Calu3 (cell line): ENCODE data around the gene SAMD9L. TPM values are rescaled to one million over a fixed set of nuclear protein-coding genes. Genes with fewer than 3 reads are reported as not detected.

Experiments
- BruUV-seq: library from RNA; stranded (reverse); fragments of 400-500 nt; replicated peaks from 2 replicates; lab custom pipeline; 2021; lab: Mats Ljungman, UMichigan
- CTCF ChIA-PET: fragments of 300-600 bp; sonication (Branson Sonifier 250); formaldehyde crosslinking; loops from one replicate; lab custom pipeline; 2022; ENCODE audit warnings: antibody characterized with exemption; lab: Charles Lee
- DNase-seq: peaks from one replicate; pipeline ENCODE4 v3.0.0; 2022
- H3K27ac Mint-ChIP-seq: one replicate; pipeline ENCODE4 v1.8.0; 2022; ENCODE audit warnings: mixed read lengths; ENCODE audit not compliant: unreplicated experiment
- H3K27me3 Mint-ChIP-seq: one replicate; pipeline ENCODE4 v1.8.0; 2022; ENCODE audit warnings: mixed read lengths; ENCODE audit not compliant: unreplicated experiment
- H3K36me3 Mint-ChIP-seq: one replicate; pipeline ENCODE4 v1.8.0; 2022; ENCODE audit warnings: mild to moderate bottlenecking, moderate library complexity, mixed read lengths; ENCODE audit not compliant: insufficient read depth, unreplicated experiment
- H3K4me1 Mint-ChIP-seq: one replicate; pipeline ENCODE4 v1.8.0; 2022; ENCODE audit warnings: mild to moderate bottlenecking, low read depth, mixed read lengths; ENCODE audit not compliant: unreplicated experiment
- H3K4me3 Mint-ChIP-seq: one replicate; pipeline ENCODE4 v1.8.0; 2022; ENCODE audit warnings: mild to moderate bottlenecking, low read depth, moderate library complexity, mixed read lengths; ENCODE audit not compliant: unreplicated experiment
- H3K9me3 Mint-ChIP-seq: one replicate; pipeline ENCODE4 v1.8.0; 2022; ENCODE audit warnings: low read depth, mixed read lengths; ENCODE audit not compliant: unreplicated experiment
- CTCF ChIP-seq: fragments of 200-600 bp; IDR thresholded peaks from one replicate; pipeline ENCODE4 v1.8.0; 2022; ENCODE audit warnings: antibody characterized with exemption; ENCODE audit not compliant: unreplicated experiment
- intact Hi-C: fragments of 100-400 bp; cut with micrococcal nuclease; formaldehyde crosslinking; loops from one replicate; pipeline ENCODE4 v1.10.0; 2022; ENCODE audit not compliant: unreplicated experiment
- total RNA-seq: library from RNA; stranded (reverse); gene quantifications from 2 replicates; pipeline ENCODE4 v1.2.3, GENCODE V29; 2022

The SAMD9L gene
- total RNA-seq, 1 experiment from 2014 or later, result 25.9 TPM

GRCh38 chr7:93115796-93116195, 32.4 kb downstream of the SAMD9L start:
- peak; percentile 29 for DNase-seq
- Mint-ChIP-seq H3K27ac (peak overlapping the region; percentile 70), H3K27me3 (no peaks in the 10 kb centered on the region), H3K9me3 (peaks cover 9% of the 10 kb centered on the region), H3K4me1 (peaks cover 45% of the 10 kb centered on the region), H3K36me3 (peaks cover 45% of the 10 kb centered on the region), H3K4me3 (peak overlapping the region; percentile 75)
- no TSS peak for BruUV-seq
- intact Hi-C loops, result no loop called here
- TF ChIP-seq CTCF, result no peak
- CTCF ChIA-PET, result no interaction called here

- H3K4me3 Mint-ChIP-seq, result no peak overlapping the region
- no peak for DNase-seq
- CTCF ChIA-PET, result no interaction called here
- H3K4me1 Mint-ChIP-seq, result no peaks in the 10 kb centered on the region
- BruUV-seq, result no TSS peak
- intact Hi-C loops, result no loop called here
- H3K36me3 Mint-ChIP-seq, result peaks cover 37% of the 10 kb centered on the region
- TF ChIP-seq CTCF, result no peak
- H3K27me3 Mint-ChIP-seq, result no peaks in the 10 kb centered on the region
- no peak overlapping the region for H3K27ac Mint-ChIP-seq
- peaks cover 17% of the 10 kb centered on the region for H3K9me3 Mint-ChIP-seq
These were observed 40.2 kb downstream of the SAMD9L start for GRCh38 chr7:93108003-93108402.

GRCh38 chr7:93097388-93097787, 50.8 kb downstream of the SAMD9L start:
- intact Hi-C loops, result no loop called here
- no TSS peak for BruUV-seq

GRCh38 chr7:93092757-93093370, 55.3 kb downstream of the SAMD9L start:
- Mint-ChIP-seq H3K36me3 (no peaks in the 10 kb centered on the region), H3K27me3 (no peaks in the 10 kb centered on the region), H3K27ac (no peak overlapping the region), H3K4me1 (no peaks in the 10 kb centered on the region), H3K4me3 (no peak overlapping the region), H3K9me3 (no peaks in the 10 kb centered on the region)
- intact Hi-C loops, result loop anchor here (1.0 kb wide), 2 partner anchors 135 to 139 kb away; partner anchors contain the start of gene VPS50
- TF ChIP-seq CTCF, result no peak
- peak; percentile 22 for DNase-seq
- CTCF ChIA-PET, result interaction anchor here (1.2 kb wide), 1 partner anchor 139 kb away, joined by 3 read pairs; no protein-coding TSS in a partner anchor
- BruUV-seq, result no TSS peak

More at GRCh38 chr7:93097388-93097787, 50.8 kb downstream of the SAMD9L start:
- no peaks in the 10 kb centered on the region for H3K4me1 Mint-ChIP-seq
- no peak for DNase-seq
- CTCF ChIA-PET, result no interaction called here
- H3K27me3 Mint-ChIP-seq, result no peaks in the 10 kb centered on the region
- no peak for TF ChIP-seq CTCF
- H3K4me3 Mint-ChIP-seq, result no peak overlapping the region
- peaks cover 13% of the 10 kb centered on the region for H3K9me3 Mint-ChIP-seq
- H3K36me3 Mint-ChIP-seq, result peaks cover 6% of the 10 kb centered on the region
- peak overlapping the region; percentile 33 for H3K27ac Mint-ChIP-seq

Other genes with a start within 250 kb of the SAMD9L start
- 74.8 and 167 TPM in 2 replicates for gene SAMD9, start 30.4 kb downstream of the SAMD9L start, total RNA-seq
- not detected in 2 replicates for gene HEPACAM2, start 78.1 kb upstream of the SAMD9L start, total RNA-seq
- gene VPS50, start 84.0 kb upstream of the SAMD9L start, total RNA-seq, result 31.6 and 36.9 TPM in 2 replicates